GM21717 (cell line): ENCODE measurements around the gene MCRIP2.

Source experiments
- ATAC-seq: cut with Tn5 transposase; IDR thresholded peaks from one replicate; pipeline ENCODE4 v1.9.1; 2021; ENCODE audit warnings: mild to moderate bottlenecking, moderate library complexity; ENCODE audit not compliant: unreplicated experiment

Gene MCRIP2

GRCh38 chr16:647173-647902 is 5.7 kb downstream of the MCRIP2 start:
- no peak for ATAC-seq

- no peak for ATAC-seq
Measured at GRCh38 chr16:648071-648780, 6.6 kb downstream of the MCRIP2 start.

- ATAC-seq, result peak; percentile 51
Measured at GRCh38 chr16:648781-649589, 7.4 kb downstream of the MCRIP2 start, which contains the start of gene WDR90. WDR90 (plus strand) TSS chr16:649365; CDS start chr16:649417, 52 bp downstream.

- ATAC-seq, result no peak
Measured at GRCh38 chr16:649631-650030, 8.0 kb downstream of the MCRIP2 start.

- ATAC-seq, result no peak
Measured at GRCh38 chr16:651844-652243, 10.2 kb downstream of the MCRIP2 start.

GRCh38 chr16:652454-653305 is 11.1 kb downstream of the MCRIP2 start:
- ATAC-seq, result no peak

GRCh38 chr16:654034-654433 is 12.4 kb downstream of the MCRIP2 start:
- ATAC-seq, result no peak

- ATAC-seq, result no peak
Measured at GRCh38 chr16:657487-657886, 15.9 kb downstream of the MCRIP2 start.

GRCh38 chr16:658679-659571 is 17.3 kb downstream of the MCRIP2 start:
- ATAC-seq, result no peak

- ATAC-seq, result no peak
Measured at GRCh38 chr16:659618-660017, 18.0 kb downstream of the MCRIP2 start.

GRCh38 chr16:660132-660458 is 18.5 kb downstream of the MCRIP2 start:
- ATAC-seq, result no peak

GRCh38 chr16:660459-661183 is 19.0 kb downstream of the MCRIP2 start:
- ATAC-seq, result no peak

GRCh38 chr16:661184-661821 is 19.7 kb downstream of the MCRIP2 start:
- no peak for ATAC-seq

- no peak for ATAC-seq
Measured at GRCh38 chr16:662095-662494, 20.5 kb downstream of the MCRIP2 start.

- no peak for ATAC-seq
Measured at GRCh38 chr16:662597-662996, 21.0 kb downstream of the MCRIP2 start.

GRCh38 chr16:666572-666971 is 24.9 kb downstream of the MCRIP2 start:
- no peak for ATAC-seq

GRCh38 chr16:667113-667779 is 25.6 kb downstream of the MCRIP2 start:
- no peak for ATAC-seq
